Lung (tissue), 12 donors: ENCODE data around the gene SLCO2B1. TPM values are rescaled to one million over a fixed set of nuclear protein-coding genes. Genes with fewer than 3 reads are reported as not detected.
A peak's percentile ranks its signal among the peaks of the same experiment; 100 is the strongest.

Experiments
- ATAC-seq: fragments of 200-7000 bp; cut with Tn5 transposase; one replicate; pipeline ENCODE4 v1.9.1; 2020; ENCODE audit warnings: moderate number of reproducible peaks; ENCODE audit not compliant: insufficient read depth, low FRiP score
- DNase-seq, 3 donors: peaks; one replicate each; pipeline ENCODE4 v3.0.0-alpha.2; 2013 to 2017
- H3K27ac ChIP-seq, 2 donors: one replicate each; pipeline ENCODE4 v1.5.1; 2013; ENCODE audit warnings: mild to moderate bottlenecking in 2 of 2, moderate library complexity in 2 of 2, control low read depth in 1 of 2, inconsistent platforms in 1 of 2, low read depth in 1 of 2, low read length in 1 of 2
- H3K27me3 ChIP-seq, 3 donors: one replicate each; pipeline ENCODE4 v1.5.1; 2013; ENCODE audit warnings: low read length in 2 of 3; ENCODE audit not compliant: control insufficient read depth in 3 of 3, insufficient read depth in 3 of 3
- H3K36me3 ChIP-seq, 4 donors: one replicate each; pipeline ENCODE4 v1.5.1; 2013; ENCODE audit warnings: low read length in 4 of 4, mild to moderate bottlenecking in 1 of 4, moderate library complexity in 1 of 4; ENCODE audit not compliant: control insufficient read depth in 4 of 4, insufficient read depth in 4 of 4
- H3K4me1 ChIP-seq, 5 donors: one replicate each; pipeline ENCODE4 v1.5.1; 2013; ENCODE audit warnings: low read length in 5 of 5, mild to moderate bottlenecking in 2 of 5, moderate library complexity in 1 of 5; ENCODE audit not compliant: control insufficient read depth in 5 of 5, insufficient read depth in 5 of 5
- H3K4me3 ChIP-seq: one replicate; pipeline ENCODE4 v1.5.1; 2013; ENCODE audit warnings: mild to moderate bottlenecking, control low read depth, moderate library complexity
- H3K9ac ChIP-seq, 2 donors: one replicate each; pipeline ENCODE4 v1.5.1; 2013; ENCODE audit warnings: low read length in 2 of 2, control low read depth in 1 of 2; ENCODE audit not compliant: insufficient read depth in 1 of 2
- H3K9me3 ChIP-seq, 4 donors: one replicate each; pipeline ENCODE4 v1.5.1; 2013; ENCODE audit warnings: low read length in 3 of 4, mild to moderate bottlenecking in 1 of 4, moderate library complexity in 1 of 4; ENCODE audit not compliant: control insufficient read depth in 4 of 4, insufficient read depth in 3 of 4
- CTCF ChIP-seq: IDR thresholded peaks from 2 replicates; pipeline ENCODE4 v1.5.1; 2012; ENCODE audit warnings: mild to moderate bottlenecking; ENCODE audit errors: control extremely low read depth, extremely low read depth
- WGBS, 2 donors: extraction: QIAGEN DNeasy Blood & Tissue Kit; methylation state at CpG; one replicate each; pipeline ENCODE4 v1.1.7; 2013; 5-methylcytosine and 5-hydroxymethylcytosine counted together
- polyA plus RNA-seq, 2 donors: library from polyadenylated mRNA; stranded (reverse); fragments of 200-250 nt; gene quantifications; one replicate each; pipeline ENCODE4 v1.2.1, GENCODE V29; 2013
- total RNA-seq, 2 donors: library from RNA; depleted of rRNA in 1 of 2; stranded (reverse); fragments of >200 nt in 1 of 2; gene quantifications; one replicate each; pipeline ENCODE4 v1.2.1, GENCODE V29; 2014 to 2021
- donor health status: control.
- donor health status: control.
- donor health status: Bipolar disorder and iron deficiency.
- donor health status: healthy.
- donor health status: DM: yes; HTN: yes; CAD: no.

SLCO2B1 gene
- total and polyA plus RNA-seq, 4 donors: 22.2 to 244 (median 55.2) TPM

GRCh38 chr11:75195167-75195962 is 44.5 kb downstream of the SLCO2B1 start:
- ATAC-seq: peak; percentile 44
- peak overlapping the region in 1 of 2 donors; percentile 54 for H3K27ac ChIP-seq
- no peak overlapping the region for H3K9ac ChIP-seq
- peaks cover 0 to 21% (median 0%) of the 10 kb centered on the region in 5 donors for H3K4me1 ChIP-seq
- no peaks in the 10 kb centered on the region for H3K9me3 ChIP-seq
- WGBS, 2 donors: 54 to 76% methylated on average over 7 of the region's 7 CpGs
- H3K27me3 ChIP-seq: no peaks in the 10 kb centered on the region
- no peak for TF ChIP-seq CTCF
- H3K4me3 ChIP-seq: no peak overlapping the region
- no peak for DNase-seq
- H3K36me3 ChIP-seq: peaks cover 0 to 24% (median 0%) of the 10 kb centered on the region in 4 donors

DNA sequence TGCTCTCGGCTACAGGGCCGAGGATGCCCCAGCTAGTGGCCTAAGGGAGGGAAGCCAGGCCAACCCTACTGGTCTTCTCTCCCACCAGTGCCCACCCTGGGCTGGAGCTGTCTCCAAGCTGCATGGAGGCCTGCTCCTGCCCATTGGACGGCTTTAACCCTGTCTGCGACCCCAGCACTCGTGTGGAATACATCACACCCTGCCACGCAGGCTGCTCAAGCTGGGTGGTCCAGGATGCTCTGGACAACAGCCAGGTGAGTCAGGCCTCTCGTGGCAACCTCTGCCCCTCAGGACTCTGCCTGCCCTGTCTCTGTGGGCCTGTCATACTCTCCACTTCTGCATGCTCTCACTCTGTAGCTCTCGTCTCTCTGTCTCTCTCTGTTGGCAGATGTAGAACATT is 45.5 kb downstream of the SLCO2B1 start:
- Histone ChIP-seq H3K36me3 (peaks cover 0 to 27% (median 0%) of the 10 kb centered on the region in 4 donors), H3K4me3 (no peak overlapping the region), H3K27me3 (no peaks in the 10 kb centered on the region), H3K9me3 (no peaks in the 10 kb centered on the region), H3K9ac (no peak overlapping the region), H3K27ac (no peak overlapping the region), H3K4me1 (peaks cover 0 to 15% (median 0%) of the 10 kb centered on the region in 5 donors)
- WGBS, 2 donors: 74 to 85% methylated on average over 8 of the region's 8 CpGs
- DNase-seq: no peak
- no peak for TF ChIP-seq CTCF
- ATAC-seq: no peak

GRCh38 chr11:75197512-75198277 is 46.8 kb downstream of the SLCO2B1 start:
- Histone ChIP-seq H3K27me3 (no peaks in the 10 kb centered on the region), H3K4me3 (no peak overlapping the region), H3K4me1 (peaks cover 0 to 15% (median 0%) of the 10 kb centered on the region in 5 donors), H3K9me3 (no peaks in the 10 kb centered on the region), H3K36me3 (peaks cover 0 to 26% (median 0%) of the 10 kb centered on the region in 4 donors), H3K9ac (no peak overlapping the region), H3K27ac (no peak overlapping the region)
- no peak for TF ChIP-seq CTCF
- WGBS, 2 donors: 90% methylated on average over 4 of the region's 4 CpGs
- DNase-seq (no peak), ATAC-seq (no peak)
